K562 (cell line): Measurements from ENCODE around the gene FCSK. TPM values are rescaled to one million over a fixed set of nuclear protein-coding genes. Genes with fewer than 3 reads are reported as not detected.

ENCODE experiments used
- CHD4 ChIP-seq: fragments of 200-600 bp; sonication (generic); IDR thresholded peaks from 3 replicates; pipeline ENCODE4 v1.6.1; 2012; ENCODE audit warnings: low read depth, mild to moderate bottlenecking, mixed read lengths, low read length, inconsistent platforms; ENCODE audit not compliant: insufficient read depth, insufficient replicate concordance, poor library complexity, severe bottlenecking
- ELF1 ChIP-seq: fragments of 200-800 bp; sonication (Bioruptor generic); IDR thresholded peaks from 2 replicates; pipeline ENCODE4 v1.6.1; 2016; ENCODE audit warnings: missing genetic modification characterization, missing compliant biosample characterization
- EP400 ChIP-seq: fragments of 450-650 bp; IDR thresholded peaks from 2 replicates; pipeline ENCODE4 v1.6.1; 2017; ENCODE audit warnings: antibody characterized with exemption, mild to moderate bottlenecking, moderate library complexity
- FOXP1 ChIP-seq: sonication (generic); formaldehyde crosslinking; IDR thresholded peaks from 2 replicates; pipeline ENCODE4 v1.8.0; 2022; ENCODE audit warnings: mild to moderate bottlenecking, missing genetic modification reagents
- GABPA ChIP-seq: fragments of 200-800 bp; sonication (Bioruptor generic); conservative IDR thresholded peaks from 2 replicates; pipeline ENCODE4 v1.6.1; 2016; ENCODE audit warnings: low read depth, missing genetic modification characterization, missing compliant biosample characterization
- GTF2F1 ChIP-seq: IDR thresholded peaks from 2 replicates; pipeline ENCODE4 v1.6.1; 2011; ENCODE audit warnings: low read depth, low read length, improper control_type of control experiment
- HOXB6 ChIP-seq: fragments of 250-450 bp; sonication (Bioruptor Pico); IDR thresholded peaks from 2 replicates; pipeline ENCODE4 v1.5.1; 2022; ENCODE audit warnings: mild to moderate bottlenecking, borderline replicate concordance
- KDM1A ChIP-seq, 2 experiments: fragments of 450-650 bp; IDR thresholded peaks; 2 replicates each; pipeline ENCODE4 v1.6.1; 2016; ENCODE audit warnings: mild to moderate bottlenecking in 2 of 2
- PHF20 ChIP-seq: fragments of 450-650 bp; IDR thresholded peaks from 2 replicates; pipeline ENCODE4 v1.6.1; 2018; ENCODE audit not compliant: partially characterized antibody
- PHF21A ChIP-seq: fragments of 450-650 bp; IDR thresholded peaks from 2 replicates; pipeline ENCODE4 v1.6.1; 2017; ENCODE audit warnings: low read depth, borderline replicate concordance
- RAD51 ChIP-seq: fragments of 450-650 bp; IDR thresholded peaks from 2 replicates; pipeline ENCODE4 v1.7.1; 2016; ENCODE audit warnings: low read depth, mild to moderate bottlenecking, borderline replicate concordance
- SMAD1 ChIP-seq: fragments of 150-350 bp; IDR thresholded peaks from 2 replicates; pipeline ENCODE4 v1.6.1; 2014; ENCODE audit warnings: low read length, low read depth; ENCODE audit not compliant: partially characterized antibody
- SMAD4 ChIP-seq: fragments of 250-450 bp; sonication (Bioruptor Pico); conservative IDR thresholded peaks from 2 replicates; pipeline ENCODE4 v1.8.0; 2021; ENCODE audit warnings: inconsistent platforms, mild to moderate bottlenecking, moderate library complexity
- SPI1 ChIP-seq: IDR thresholded peaks from 2 replicates; pipeline ENCODE4 v1.6.1; 2011; ENCODE audit warnings: low read depth, low read length, control low read depth, borderline replicate concordance
- SRF ChIP-seq, 2 experiments: fragments of 250-450, 450-650 bp in 1 of 2; sonication (Bioruptor Pico) in 1 of 2; sonication (generic) in 1 of 2; formaldehyde crosslinking; IDR thresholded peaks; 2 replicates each; pipeline versions ENCODE4 v1.5.0 to v1.5.1; 2020 to 2022; ENCODE audit warnings: mild to moderate bottlenecking in 1 of 2, missing genetic modification reagents in 1 of 2
- STAT5A ChIP-seq: IDR thresholded peaks from 2 replicates; pipeline ENCODE4 v1.6.1; 2012; ENCODE audit warnings: low read length, inconsistent platforms, borderline replicate concordance
- SUPT5H ChIP-seq: fragments of 450-650 bp; IDR thresholded peaks from 2 replicates; pipeline ENCODE4 v1.6.1; 2016
- TAF9B ChIP-seq: fragments of 450-650 bp; IDR thresholded peaks from 2 replicates; pipeline ENCODE4 v1.6.1; 2018; ENCODE audit warnings: mild to moderate bottlenecking; ENCODE audit not compliant: partially characterized antibody
- XRCC5 ChIP-seq: fragments of 200-400 bp; formaldehyde crosslinking; IDR thresholded peaks from 2 replicates; pipeline ENCODE4 v1.6.1; 2017; ENCODE audit warnings: low read depth, mild to moderate bottlenecking, low read length
- ZNF282 ChIP-seq: sonication (generic); formaldehyde crosslinking; IDR thresholded peaks from 2 replicates; pipeline ENCODE4 v1.8.1; 2023; ENCODE audit warnings: missing genetic modification reagents
- polyA plus RNA-seq, 8 experiments: library from polyadenylated mRNA; depleted of rRNA in 4 of 8; stranded (reverse) in 5 of 8; unstranded in 3 of 8; fragments of >200 nt; fragmentation: Nextera tagmentation in 2 of 8; fragmentation: Illumina TruSeq in 1 of 8; extraction: Ambion mirVana in 2 of 8; extraction: Trizol in 1 of 8; gene quantifications; 2 replicates each; pipeline versions ENCODE4 v1.2.1 to v1.2.3, GENCODE V29; 2011 to 2014; ENCODE audit warnings: inconsistent platforms in 1 of 8, missing spikeins in 1 of 8
- total RNA-seq, 7 experiments: library from RNA; depleted of rRNA in 6 of 7; stranded (reverse); fragments of >200 nt in 6 of 7; fragmentation: Illumina TruSeq in 2 of 7; extraction: Trizol in 2 of 7; gene quantifications; 2 replicates each; pipeline versions ENCODE4 v1.2.1 to v1.2.3, GENCODE V29; 2011 to 2021; ENCODE audit warnings: low replicate concordance in 1 of 7
- TF ChIP-seq, protein P1 (sequence below): sonication (generic); formaldehyde crosslinking; IDR thresholded peaks from 2 replicates; pipeline ENCODE4 v1.8.0; 2023; ENCODE audit warnings: mild to moderate bottlenecking, missing genetic modification reagents
- TF ChIP-seq, protein P2 (sequence below): fragments of 450-650 bp; IDR thresholded peaks from 2 replicates; pipeline ENCODE4 v1.6.1; 2017; ENCODE audit warnings: antibody characterized with exemption
- TF ChIP-seq, protein P3 (sequence below): sonication (generic); formaldehyde crosslinking; IDR thresholded peaks from 2 replicates; pipeline ENCODE4 v1.8.1; 2022; ENCODE audit warnings: missing genetic modification reagents

The FCSK gene
- total and polyA plus RNA-seq, 9 of the 15 experiments (the other 6 are each of a cell fraction or from before 2014, with no cell fraction given), result 0.92 to 18.6 (median 8.3) TPM

DNA sequence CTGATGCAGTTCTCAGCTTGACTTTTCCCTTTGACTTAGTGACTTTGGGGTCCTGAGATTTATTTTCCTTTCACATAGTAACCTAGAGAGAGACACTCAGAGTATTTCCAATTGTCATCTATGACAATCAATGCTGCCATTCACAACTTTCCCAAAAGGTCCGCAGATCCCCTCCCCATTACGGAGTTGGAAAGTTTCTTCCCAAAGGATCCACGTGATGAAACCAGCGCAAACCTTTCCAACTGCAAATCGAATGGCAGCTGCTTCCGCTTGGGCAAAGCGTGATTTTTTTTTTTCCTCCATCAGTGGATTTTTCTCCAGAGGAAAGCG, 538 bp upstream of the FCSK start (continued):
- TF ChIP-seq RAD51 (peak; percentile 55; the same call in 1 of the 2 replicates), CHD4 (no peak), SPI1 (no peak), SMAD4 (peak; percentile 12; the same call in 1 of the 2 replicates), PHF21A (0 out of 2 replicates have a peak, but pooled peaks have one; percentile 74), STAT5A (no peak), KDM1A (IDR thresholded peaks at IDR 0.05) (peak; percentile 55 to 64; a peak in 2 of 4 replicates), HOXB6 (no peak), SUPT5H (peak; percentile 9; the same call in 1 of the 2 replicates), ELF1 (0 out of 2 replicates have a peak, but pooled peaks have one; percentile 38), PHF20 (peak; percentile 48), GTF2F1 (no peak), SRF (CRISPR knock-in tag; IDR thresholded peaks at IDR 0.05) (no peak), FOXP1 (CRISPR knock-in tag) (0 out of 2 replicates have a peak, but pooled peaks have one; percentile 49), EP400 (peak; percentile 44), SMAD1 (peak; percentile 4), GABPA (tag) (peak; percentile 68; the same call in 1 of the 2 replicates), XRCC5 (no peak), TAF9B (no peak), ZNF282 (CRISPR knock-in tag) (no peak)
- TF ChIP-seq, protein P1, sequence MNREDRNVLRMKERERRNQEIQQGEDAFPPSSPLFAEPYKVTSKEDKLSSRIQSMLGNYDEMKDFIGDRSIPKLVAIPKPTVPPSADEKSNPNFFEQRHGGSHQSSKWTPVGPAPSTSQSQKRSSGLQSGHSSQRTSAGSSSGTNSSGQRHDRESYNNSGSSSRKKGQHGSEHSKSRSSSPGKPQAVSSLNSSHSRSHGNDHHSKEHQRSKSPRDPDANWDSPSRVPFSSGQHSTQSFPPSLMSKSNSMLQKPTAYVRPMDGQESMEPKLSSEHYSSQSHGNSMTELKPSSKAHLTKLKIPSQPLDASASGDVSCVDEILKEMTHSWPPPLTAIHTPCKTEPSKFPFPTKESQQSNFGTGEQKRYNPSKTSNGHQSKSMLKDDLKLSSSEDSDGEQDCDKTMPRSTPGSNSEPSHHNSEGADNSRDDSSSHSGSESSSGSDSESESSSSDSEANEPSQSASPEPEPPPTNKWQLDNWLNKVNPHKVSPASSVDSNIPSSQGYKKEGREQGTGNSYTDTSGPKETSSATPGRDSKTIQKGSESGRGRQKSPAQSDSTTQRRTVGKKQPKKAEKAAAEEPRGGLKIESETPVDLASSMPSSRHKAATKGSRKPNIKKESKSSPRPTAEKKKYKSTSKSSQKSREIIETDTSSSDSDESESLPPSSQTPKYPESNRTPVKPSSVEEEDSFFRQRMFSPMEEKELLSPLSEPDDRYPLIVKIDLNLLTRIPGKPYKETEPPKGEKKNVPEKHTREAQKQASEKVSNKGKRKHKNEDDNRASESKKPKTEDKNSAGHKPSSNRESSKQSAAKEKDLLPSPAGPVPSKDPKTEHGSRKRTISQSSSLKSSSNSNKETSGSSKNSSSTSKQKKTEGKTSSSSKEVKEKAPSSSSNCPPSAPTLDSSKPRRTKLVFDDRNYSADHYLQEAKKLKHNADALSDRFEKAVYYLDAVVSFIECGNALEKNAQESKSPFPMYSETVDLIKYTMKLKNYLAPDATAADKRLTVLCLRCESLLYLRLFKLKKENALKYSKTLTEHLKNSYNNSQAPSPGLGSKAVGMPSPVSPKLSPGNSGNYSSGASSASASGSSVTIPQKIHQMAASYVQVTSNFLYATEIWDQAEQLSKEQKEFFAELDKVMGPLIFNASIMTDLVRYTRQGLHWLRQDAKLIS (CRISPR knock-in tag), result no peak
- TF ChIP-seq, protein P2, sequence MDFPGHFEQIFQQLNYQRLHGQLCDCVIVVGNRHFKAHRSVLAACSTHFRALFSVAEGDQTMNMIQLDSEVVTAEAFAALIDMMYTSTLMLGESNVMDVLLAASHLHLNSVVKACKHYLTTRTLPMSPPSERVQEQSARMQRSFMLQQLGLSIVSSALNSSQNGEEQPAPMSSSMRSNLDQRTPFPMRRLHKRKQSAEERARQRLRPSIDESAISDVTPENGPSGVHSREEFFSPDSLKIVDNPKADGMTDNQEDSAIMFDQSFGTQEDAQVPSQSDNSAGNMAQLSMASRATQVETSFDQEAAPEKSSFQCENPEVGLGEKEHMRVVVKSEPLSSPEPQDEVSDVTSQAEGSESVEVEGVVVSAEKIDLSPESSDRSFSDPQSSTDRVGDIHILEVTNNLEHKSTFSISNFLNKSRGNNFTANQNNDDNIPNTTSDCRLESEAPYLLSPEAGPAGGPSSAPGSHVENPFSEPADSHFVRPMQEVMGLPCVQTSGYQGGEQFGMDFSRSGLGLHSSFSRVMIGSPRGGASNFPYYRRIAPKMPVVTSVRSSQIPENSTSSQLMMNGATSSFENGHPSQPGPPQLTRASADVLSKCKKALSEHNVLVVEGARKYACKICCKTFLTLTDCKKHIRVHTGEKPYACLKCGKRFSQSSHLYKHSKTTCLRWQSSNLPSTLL, result no peak
- TF ChIP-seq, protein P3, sequence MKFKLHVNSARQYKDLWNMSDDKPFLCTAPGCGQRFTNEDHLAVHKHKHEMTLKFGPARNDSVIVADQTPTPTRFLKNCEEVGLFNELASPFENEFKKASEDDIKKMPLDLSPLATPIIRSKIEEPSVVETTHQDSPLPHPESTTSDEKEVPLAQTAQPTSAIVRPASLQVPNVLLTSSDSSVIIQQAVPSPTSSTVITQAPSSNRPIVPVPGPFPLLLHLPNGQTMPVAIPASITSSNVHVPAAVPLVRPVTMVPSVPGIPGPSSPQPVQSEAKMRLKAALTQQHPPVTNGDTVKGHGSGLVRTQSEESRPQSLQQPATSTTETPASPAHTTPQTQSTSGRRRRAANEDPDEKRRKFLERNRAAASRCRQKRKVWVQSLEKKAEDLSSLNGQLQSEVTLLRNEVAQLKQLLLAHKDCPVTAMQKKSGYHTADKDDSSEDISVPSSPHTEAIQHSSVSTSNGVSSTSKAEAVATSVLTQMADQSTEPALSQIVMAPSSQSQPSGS (CRISPR knock-in tag), result no peak
